HG02840 (cell line): Measurements from ENCODE around the gene KRT34.
"Not testable (repeated sequence)": the region's sequence is repeated elsewhere in the genome, so short reads cannot be mapped to it uniquely, and the experiment has no call there.

ENCODE experiments used
- ATAC-seq: cut with Tn5 transposase; IDR thresholded peaks from one replicate; pipeline ENCODE4 v1.9.1; 2021; ENCODE audit warnings: mild to moderate bottlenecking, moderate library complexity, moderate number of reproducible peaks; ENCODE audit not compliant: unreplicated experiment, low FRiP score

The KRT34 gene

GRCh38 chr17:41381943-41382342, at the start of gene KRT34:
Gene KRT34, minus strand, starts transcription at chr17:41382306. Its CDS starts 60 bp downstream, at chr17:41382246.
- not testable (repeated sequence) for ATAC-seq

GRCh38 chr17:41430376-41430775, 48.3 kb upstream of the KRT34 start:
- not testable (repeated sequence) for ATAC-seq

GRCh38 chr17:41429667-41430066, 47.6 kb upstream of the KRT34 start:
- no peak for ATAC-seq

GRCh38 chr17:41428591-41429291, 46.6 kb upstream of the KRT34 start:
- no peak for ATAC-seq

GRCh38 chr17:41424111-41424635, 42.1 kb upstream of the KRT34 start, which contains the start of gene KRT37:
Gene KRT37, minus strand, starts transcription at chr17:41424585. Its CDS starts 62 bp downstream, at chr17:41424523.
- no peak for ATAC-seq

GRCh38 chr17:41422586-41422985, 40.5 kb upstream of the KRT34 start:
- not testable (repeated sequence) for ATAC-seq

- no peak for ATAC-seq
Observed at GRCh38 chr17:41421617-41422016, 39.5 kb upstream of the KRT34 start.

GRCh38 chr17:41421116-41421515, 39.0 kb upstream of the KRT34 start:
- no peak for ATAC-seq

GRCh38 chr17:41420134-41420533, 38.0 kb upstream of the KRT34 start:
- ATAC-seq: no peak

GRCh38 chr17:41419716-41420115, 37.6 kb upstream of the KRT34 start:
- ATAC-seq: no peak

GRCh38 chr17:41418116-41418860, 36.2 kb upstream of the KRT34 start:
- ATAC-seq: no peak

GRCh38 chr17:41417576-41418015, 35.5 kb upstream of the KRT34 start:
- no peak for ATAC-seq

GRCh38 chr17:41417127-41417526, 35.0 kb upstream of the KRT34 start:
- ATAC-seq: no peak

GRCh38 chr17:41416479-41416878, 34.4 kb upstream of the KRT34 start:
- ATAC-seq: no peak

GRCh38 chr17:41415833-41416335, 33.8 kb upstream of the KRT34 start:
- no peak for ATAC-seq

GRCh38 chr17:41415411-41415810, 33.3 kb upstream of the KRT34 start:
- ATAC-seq: no peak

- no peak for ATAC-seq
Observed at GRCh38 chr17:41413982-41414381, 31.9 kb upstream of the KRT34 start.

- no peak for ATAC-seq
Observed at GRCh38 chr17:41413353-41413957, 31.3 kb upstream of the KRT34 start.

- ATAC-seq: no peak
Observed at GRCh38 chr17:41411072-41411840, 29.1 kb upstream of the KRT34 start.

- no peak for ATAC-seq
Observed at GRCh38 chr17:41407226-41407625, 25.1 kb upstream of the KRT34 start.
